HG03575 (cell line): ENCODE data around the gene TEP1.

Source experiments
- ATAC-seq: cut with Tn5 transposase; IDR thresholded peaks from one replicate; pipeline ENCODE4 v1.9.1; 2021; ENCODE audit not compliant: unreplicated experiment, insufficient number of reproducible peaks, low FRiP score; ENCODE audit errors: extremely low read depth

TEP1 gene

GRCh38 chr14:20435582-20436362 is 22.5 kb upstream of the TEP1 start, which contains the start of gene KLHL33:
Gene KLHL33 (minus strand): TSS chr14:20436166. CDS start chr14:20435811, 355 bp downstream.
- no peak for ATAC-seq

GRCh38 chr14:20434701-20435581 is 21.6 kb upstream of the TEP1 start:
- ATAC-seq = no peak

- no peak for ATAC-seq
Measured at GRCh38 chr14:20429801-20430669, 16.7 kb upstream of the TEP1 start.

- no peak for ATAC-seq
Measured at GRCh38 chr14:20428802-20429201, 15.5 kb upstream of the TEP1 start.

- ATAC-seq = no peak
Measured at GRCh38 chr14:20428010-20428365, 14.7 kb upstream of the TEP1 start.

- ATAC-seq = no peak
Measured at GRCh38 chr14:20427231-20428009, 14.1 kb upstream of the TEP1 start.

GRCh38 chr14:20424851-20425250 is 11.6 kb upstream of the TEP1 start:
- ATAC-seq = no peak

- no peak for ATAC-seq
Measured at GRCh38 chr14:20422886-20423285, 9.6 kb upstream of the TEP1 start.

- ATAC-seq = no peak
Measured at GRCh38 chr14:20421267-20421666, 8.0 kb upstream of the TEP1 start.

- no peak for ATAC-seq
Measured at GRCh38 chr14:20419419-20419818, 6.1 kb upstream of the TEP1 start.

- no peak for ATAC-seq
Measured at GRCh38 chr14:20418501-20418909, 5.2 kb upstream of the TEP1 start.

- ATAC-seq = no peak
Measured at GRCh38 chr14:20417250-20418186, 4.2 kb upstream of the TEP1 start.

GRCh38 chr14:20416223-20416622 is 2.9 kb upstream of the TEP1 start:
- no peak for ATAC-seq

- peak; percentile 31 for ATAC-seq
Measured at GRCh38 chr14:20415782-20416206, 2.5 kb upstream of the TEP1 start.

- ATAC-seq = no peak
Measured at GRCh38 chr14:20413744-20414082, 412 bp upstream of the TEP1 start.

- no peak for ATAC-seq
Measured at GRCh38 chr14:20412411-20412810, 890 bp downstream of the TEP1 start.

- ATAC-seq = no peak
Measured at GRCh38 chr14:20409226-20409625, 4.1 kb downstream of the TEP1 start.

GRCh38 chr14:20403521-20403920 is 9.8 kb downstream of the TEP1 start:
- no peak for ATAC-seq
